CD1c-positive myeloid dendritic cell (primary cell): ENCODE results near the gene TNFRSF14.

ENCODE experiments used
- DNase-seq: peaks from one replicate; pipeline ENCODE4 v3.0.0-alpha.2; 2016; ENCODE audit errors: extremely low spot score

Gene TNFRSF14

GRCh38 chr1:2523191-2523890 lies 32.8 kb upstream of the TNFRSF14 start:
- DNase-seq: no peak

DNA sequence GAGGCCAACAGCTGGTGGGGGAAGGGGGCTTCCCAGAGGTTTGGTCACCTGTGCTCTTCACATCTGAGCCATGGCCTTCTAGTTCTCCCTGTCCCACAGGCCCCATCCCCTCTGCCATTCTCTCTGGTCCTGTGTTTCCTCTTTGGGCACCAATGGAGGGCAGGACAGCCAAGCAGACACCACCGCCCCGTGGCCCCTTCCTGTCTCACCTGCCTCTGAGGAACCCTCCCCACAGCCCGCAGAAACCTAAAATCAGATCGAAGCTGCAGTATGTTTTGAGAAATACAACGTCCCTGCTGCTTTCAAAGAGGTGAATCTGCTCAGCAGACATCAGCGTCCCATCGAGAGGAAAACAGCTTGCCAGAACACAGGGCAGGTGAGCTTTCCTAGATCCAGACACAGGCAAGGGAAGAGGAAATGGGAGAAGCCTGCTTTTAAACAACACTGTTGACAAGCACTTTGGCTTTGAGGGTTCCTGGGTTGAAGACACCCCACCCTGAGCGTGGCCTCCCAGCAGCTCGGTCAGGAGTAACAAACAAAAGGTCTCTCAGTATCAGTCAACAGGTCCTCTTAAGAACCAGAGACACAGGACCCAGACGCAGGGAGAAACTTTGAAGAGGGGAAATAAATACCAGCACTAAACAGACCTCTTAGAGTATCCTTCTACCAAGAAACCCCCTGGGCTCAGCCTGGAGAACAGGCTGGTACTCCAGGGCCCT lies 32.1 kb upstream of the TNFRSF14 start:
- no peak for DNase-seq

DNA sequence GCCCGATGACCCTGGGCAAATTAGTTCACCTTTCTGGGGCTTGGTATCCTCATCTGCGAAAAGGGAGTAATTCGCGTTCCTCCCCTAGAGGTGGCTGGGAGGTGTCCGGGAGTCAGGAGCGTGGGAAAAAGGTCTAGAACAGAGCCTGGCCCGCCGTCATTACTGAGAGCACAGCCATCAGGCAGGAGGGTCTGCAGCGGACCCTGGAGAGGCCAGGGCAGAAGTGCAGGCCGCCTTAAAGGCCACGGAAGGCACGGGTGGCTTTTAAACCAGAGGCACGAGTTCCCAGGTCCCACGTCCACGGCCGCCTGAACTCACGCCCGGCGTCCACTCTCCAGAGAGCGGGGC lies 30.6 kb upstream of the TNFRSF14 start:
- DNase-seq: no peak

- DNase-seq: peak; percentile 95
Observed at GRCh38 chr1:2525920-2526823, 30.0 kb upstream of the TNFRSF14 start, which contains the start of gene PANK4. PANK4 (minus strand) TSS chr1:2526596; CDS start chr1:2526587, 9 bp downstream.

- DNase-seq: peak; percentile 72
Observed at GRCh38 chr1:2526824-2527555, 29.2 kb upstream of the TNFRSF14 start.

- no peak for DNase-seq
Observed at GRCh38 chr1:2527556-2527860, 28.7 kb upstream of the TNFRSF14 start.

DNA sequence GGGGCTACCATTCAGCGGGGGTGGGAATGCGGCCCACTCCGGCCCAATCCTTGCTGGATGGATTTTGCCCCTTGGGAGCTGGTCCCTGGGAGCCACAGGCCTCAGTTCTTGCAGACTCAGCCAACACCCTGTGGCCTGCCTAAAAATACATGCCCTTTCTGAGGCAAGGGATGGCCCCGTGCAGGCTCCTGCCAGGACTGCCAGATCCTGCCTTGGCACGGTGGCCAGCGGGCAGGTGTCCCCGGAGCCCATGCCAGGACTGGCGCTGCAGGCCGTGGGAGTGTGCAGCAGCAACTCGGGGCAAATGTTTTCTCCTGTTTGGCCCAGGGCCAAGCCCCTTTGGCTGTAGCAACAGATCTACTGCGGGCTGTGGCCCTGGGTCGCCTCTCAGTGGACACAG lies 28.2 kb upstream of the TNFRSF14 start:
- DNase-seq: no peak

DNA sequence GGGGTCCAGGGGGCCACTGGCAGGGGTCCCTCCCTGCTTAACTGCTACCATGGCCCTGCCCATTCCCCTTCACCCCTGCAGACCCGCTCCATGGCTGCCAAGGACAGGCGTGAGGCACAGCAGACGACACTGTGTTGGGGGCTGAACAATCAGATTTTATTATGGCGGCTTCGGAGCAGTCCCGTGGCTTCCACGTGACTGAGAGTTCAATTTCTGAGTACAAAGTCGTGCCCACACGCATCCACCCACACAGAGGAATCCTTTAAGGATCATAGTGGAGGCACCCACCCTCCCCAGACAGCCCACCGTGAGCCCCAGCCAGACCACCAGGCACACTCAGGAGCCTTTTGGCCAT lies 27.6 kb upstream of the TNFRSF14 start:
- no peak for DNase-seq

- peak; percentile 73 for DNase-seq
Observed at GRCh38 chr1:2528966-2529783, 27.0 kb upstream of the TNFRSF14 start.

GRCh38 chr1:2529784-2530512 lies 26.2 kb upstream of the TNFRSF14 start, which contains the start of gene HES5:
HES5 (minus strand) TSS chr1:2530263; CDS start chr1:2530164, 99 bp downstream.
- DNase-seq: no peak

DNA sequence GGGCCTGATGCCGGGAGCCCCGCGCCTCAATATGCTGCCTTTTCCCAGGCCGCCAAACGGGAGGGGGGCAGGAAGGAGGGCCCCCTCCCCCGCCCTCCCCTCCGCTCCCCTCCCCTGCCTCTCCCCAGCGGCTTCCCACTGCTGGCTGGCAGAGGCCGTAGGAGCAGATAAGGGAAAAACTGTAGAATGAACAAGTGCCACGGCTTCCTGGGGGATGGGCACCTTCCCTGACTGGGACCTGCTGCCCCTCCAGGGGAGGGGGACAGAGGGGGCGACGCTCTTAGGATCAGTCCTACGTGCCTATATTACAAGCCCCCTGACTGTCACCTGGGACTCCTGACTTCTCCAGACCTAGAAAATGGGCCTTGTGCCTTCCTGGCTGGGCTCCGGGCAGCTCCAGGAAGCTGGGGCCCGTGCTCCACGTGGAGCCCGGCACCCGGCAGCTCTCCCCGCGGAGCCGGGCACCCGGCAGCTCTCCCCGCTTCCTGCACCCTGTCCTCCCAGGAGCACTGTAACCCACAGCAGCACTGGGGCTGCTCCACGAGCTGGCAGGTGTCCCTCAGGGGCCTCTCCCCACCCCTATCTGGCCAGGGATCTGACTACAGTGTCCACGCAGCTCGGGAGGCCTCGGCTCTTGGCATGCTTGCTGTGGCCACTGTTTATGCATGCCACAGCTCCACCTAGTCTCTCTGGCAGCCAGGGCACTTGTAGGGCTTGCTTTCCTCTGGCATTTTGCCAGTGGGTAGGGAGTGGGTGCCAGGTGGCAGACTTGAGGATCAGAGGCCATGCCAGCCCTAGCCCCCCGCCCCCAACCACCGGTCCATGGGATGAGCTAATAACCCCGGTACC lies 25.4 kb upstream of the TNFRSF14 start:
- no peak for DNase-seq

GRCh38 chr1:2532485-2533160 lies 23.5 kb upstream of the TNFRSF14 start:
- DNase-seq: no peak

DNA sequence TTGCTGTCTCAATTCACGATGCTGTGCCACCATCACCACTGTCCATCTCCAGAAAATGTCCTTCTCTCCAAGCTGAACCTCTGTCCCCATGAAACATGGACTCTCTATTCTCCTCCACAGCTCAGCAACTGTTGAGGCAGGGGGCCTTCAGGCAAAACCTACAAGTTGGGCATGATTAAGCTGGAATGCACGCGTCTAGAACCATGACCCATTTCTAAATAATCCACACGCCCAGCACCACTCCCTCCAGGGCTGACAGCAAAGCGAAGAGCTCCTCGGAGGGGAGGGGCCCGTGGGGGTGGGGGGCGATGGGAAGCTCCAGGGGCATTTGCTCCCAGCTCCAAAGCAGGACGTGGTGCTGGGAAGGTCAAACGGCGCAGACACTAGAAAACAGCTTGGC lies 22.8 kb upstream of the TNFRSF14 start:
- no peak for DNase-seq

DNA sequence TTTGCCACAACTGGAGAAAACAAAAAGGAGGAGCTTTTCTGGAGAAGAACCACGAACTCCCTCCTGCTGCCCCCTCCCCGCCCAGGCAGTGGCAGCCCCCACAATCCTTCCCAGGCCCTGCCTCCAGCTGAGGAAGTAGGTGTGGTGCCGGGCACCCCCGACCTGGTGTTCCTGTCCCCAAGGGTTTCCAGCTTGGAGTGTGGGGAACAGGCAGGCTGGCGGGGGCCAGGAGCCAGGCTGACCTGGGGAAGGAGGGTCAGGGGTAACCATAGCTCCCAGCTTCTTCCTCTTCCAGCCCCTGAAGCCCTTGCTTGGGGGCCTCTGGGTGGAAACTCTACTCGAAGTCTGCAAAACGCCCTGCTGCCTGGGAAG lies 21.9 kb upstream of the TNFRSF14 start:
- DNase-seq: no peak

DNA sequence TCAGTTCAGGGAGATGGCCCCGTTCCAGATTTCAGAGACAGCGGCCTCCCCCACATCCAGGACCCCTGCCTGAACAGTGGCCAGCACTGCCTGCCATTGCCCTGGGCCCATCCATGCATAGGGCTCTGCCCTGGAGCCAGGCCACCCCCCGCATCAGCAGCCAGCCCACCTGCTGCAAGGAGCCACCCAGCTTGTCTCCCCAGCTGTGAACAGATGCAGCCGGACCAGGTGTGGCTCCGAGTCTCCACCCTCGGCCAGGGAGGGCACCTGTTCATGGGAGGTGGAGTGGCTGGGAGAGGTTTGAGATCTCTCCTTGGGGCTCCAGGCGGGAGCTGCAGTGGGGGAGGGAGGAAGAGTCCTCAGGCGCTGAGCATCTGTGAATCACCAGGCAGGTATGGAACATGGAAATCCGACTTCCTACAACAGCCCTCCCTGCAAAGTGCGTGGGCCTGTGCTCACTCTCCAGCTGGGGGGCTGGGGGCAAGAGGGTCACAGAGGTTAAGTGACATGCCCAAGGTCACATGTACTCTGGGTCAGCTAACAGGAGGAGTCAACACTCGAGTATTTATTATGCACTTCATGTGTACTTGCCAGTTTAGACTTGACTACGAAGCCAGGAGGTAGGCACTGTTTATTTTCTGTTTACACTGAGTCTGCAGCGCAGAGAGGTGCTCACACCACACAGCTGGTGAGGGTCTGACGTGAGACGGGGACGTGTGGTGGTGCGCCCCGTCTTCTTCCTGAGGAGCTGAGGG lies 21.3 kb upstream of the TNFRSF14 start:
- DNase-seq: no peak

DNA sequence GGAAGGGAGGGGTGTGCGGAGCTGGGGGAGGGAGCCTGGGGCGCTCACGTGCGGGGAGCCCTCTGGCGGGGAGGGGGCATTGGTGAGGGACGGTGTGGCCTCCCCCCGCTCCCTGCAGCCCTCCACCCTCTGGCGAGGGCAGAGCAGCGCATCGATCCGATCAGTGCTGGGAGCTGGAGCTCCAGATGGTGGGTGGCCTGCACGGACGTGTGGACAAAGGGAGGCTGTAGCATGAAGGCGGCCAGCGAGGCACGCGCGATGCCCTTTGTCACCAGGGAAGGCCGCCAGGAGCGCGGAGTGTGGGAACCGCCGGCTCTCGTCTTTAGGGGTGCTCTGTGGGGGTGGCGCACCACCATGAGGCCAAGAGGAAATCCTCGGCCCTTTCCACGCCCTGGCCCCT lies 20.7 kb upstream of the TNFRSF14 start:
- DNase-seq: no peak

DNA sequence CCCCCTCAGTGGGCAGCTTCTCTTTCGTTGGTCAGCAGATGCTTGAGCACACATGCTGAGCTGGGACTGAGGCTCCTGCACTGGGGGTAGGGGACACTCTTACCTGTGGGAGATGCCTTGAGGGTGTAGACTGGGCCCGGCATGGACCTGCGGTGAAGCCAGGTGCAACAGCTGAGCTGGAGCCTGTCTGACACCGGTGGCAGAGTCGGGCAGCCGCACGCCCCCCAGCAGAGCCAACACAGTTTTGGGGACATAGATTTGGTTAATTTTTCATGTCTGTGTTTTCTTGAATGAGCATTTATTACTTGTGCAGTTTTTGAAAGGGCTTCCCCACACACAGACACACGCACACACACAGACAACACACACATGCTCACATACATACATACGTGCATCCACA lies 20.2 kb upstream of the TNFRSF14 start:
- DNase-seq: no peak

- no peak for DNase-seq
Observed at GRCh38 chr1:2537784-2538115, 18.4 kb upstream of the TNFRSF14 start.
